ENCODE results near the gene MAN1A1.

Gene MAN1A1

GRCh38 chr6:119333063-119333609, 16.4 kb downstream of the MAN1A1 start:
- TF ChIP-seq CTCF (IDR thresholded peaks at IDR 0.05) = no peak
- H3K4me3 Mint-ChIP-seq = no peak overlapping the region
- H3K9me3 Mint-ChIP-seq = no peaks in the 10 kb centered on the region
- H3K4me1 Mint-ChIP-seq = peaks cover 41% of the 10 kb centered on the region
- H3K36me3 Mint-ChIP-seq (ENCODE audit: low read depth) = peaks cover 32% of the 10 kb centered on the region
- no peak for DNase-seq
- H3K27me3 Mint-ChIP-seq (ENCODE audit: low read depth, poor library complexity) = no peaks in the 10 kb centered on the region
- no peak overlapping the region for H3K27ac Mint-ChIP-seq

GRCh38 chr6:119331663-119332286, 17.8 kb downstream of the MAN1A1 start:
- no peak for TF ChIP-seq CTCF (IDR thresholded peaks at IDR 0.05)
- H3K27ac Mint-ChIP-seq = no peak overlapping the region
- H3K36me3 Mint-ChIP-seq (ENCODE audit: low read depth) = peaks cover 31% of the 10 kb centered on the region
- no peak for DNase-seq
- no peaks in the 10 kb centered on the region for H3K9me3 Mint-ChIP-seq
- peaks cover 41% of the 10 kb centered on the region for H3K4me1 Mint-ChIP-seq
- no peaks in the 10 kb centered on the region for H3K27me3 Mint-ChIP-seq (ENCODE audit: low read depth, poor library complexity)
- no peak overlapping the region for H3K4me3 Mint-ChIP-seq

- no peak for DNase-seq
- H3K27ac Mint-ChIP-seq = no peak overlapping the region
Observed at GRCh38 chr6:119330520-119331113, 18.9 kb downstream of the MAN1A1 start.

GRCh38 chr6:119329794-119330180, 19.8 kb downstream of the MAN1A1 start:
- Mint-ChIP-seq H3K27me3 (ENCODE audit: low read depth, poor library complexity) (no peaks in the 10 kb centered on the region), H3K4me3 (no peak overlapping the region), H3K4me1 (peaks cover 48% of the 10 kb centered on the region), H3K9me3 (no peaks in the 10 kb centered on the region), H3K36me3 (ENCODE audit: low read depth) (peaks cover 27% of the 10 kb centered on the region), H3K27ac (no peak overlapping the region)
- no peak for TF ChIP-seq CTCF (IDR thresholded peaks at IDR 0.05)
- DNase-seq = no peak

More at GRCh38 chr6:119330520-119331113, 18.9 kb downstream of the MAN1A1 start:
- no peaks in the 10 kb centered on the region for H3K9me3 Mint-ChIP-seq
- H3K36me3 Mint-ChIP-seq (ENCODE audit: low read depth) = peaks cover 32% of the 10 kb centered on the region
- no peaks in the 10 kb centered on the region for H3K27me3 Mint-ChIP-seq (ENCODE audit: low read depth, poor library complexity)
- TF ChIP-seq CTCF (IDR thresholded peaks at IDR 0.05) = no peak
- H3K4me1 Mint-ChIP-seq = peaks cover 51% of the 10 kb centered on the region
- H3K4me3 Mint-ChIP-seq = no peak overlapping the region

GRCh38 chr6:119328892-119329793, 20.4 kb downstream of the MAN1A1 start:
- Mint-ChIP-seq H3K36me3 (ENCODE audit: low read depth) (peaks cover 27% of the 10 kb centered on the region), H3K27me3 (ENCODE audit: low read depth, poor library complexity) (no peaks in the 10 kb centered on the region), H3K4me1 (peaks cover 50% of the 10 kb centered on the region), H3K27ac (no peak overlapping the region), H3K9me3 (no peaks in the 10 kb centered on the region), H3K4me3 (no peak overlapping the region)
- no peak for TF ChIP-seq CTCF (IDR thresholded peaks at IDR 0.05)
- DNase-seq = no peak
